Suppressor macrophage treated with lipopolysaccharide for 4 hours (primary cell): ENCODE measurements around the gene MVB12B.
"Not testable (repeated sequence)": the region's sequence is repeated elsewhere in the genome, so short reads cannot be mapped to it uniquely, and the experiment has no call there.

Experiments used
- DNase-seq: peaks from one replicate; pipeline ENCODE4 v3.0.0-alpha.2; 2020

The MVB12B gene, protein sequence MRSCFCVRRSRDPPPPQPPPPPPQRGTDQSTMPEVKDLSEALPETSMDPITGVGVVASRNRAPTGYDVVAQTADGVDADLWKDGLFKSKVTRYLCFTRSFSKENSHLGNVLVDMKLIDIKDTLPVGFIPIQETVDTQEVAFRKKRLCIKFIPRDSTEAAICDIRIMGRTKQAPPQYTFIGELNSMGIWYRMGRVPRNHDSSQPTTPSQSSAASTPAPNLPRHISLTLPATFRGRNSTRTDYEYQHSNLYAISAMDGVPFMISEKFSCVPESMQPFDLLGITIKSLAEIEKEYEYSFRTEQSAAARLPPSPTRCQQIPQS

DNA sequence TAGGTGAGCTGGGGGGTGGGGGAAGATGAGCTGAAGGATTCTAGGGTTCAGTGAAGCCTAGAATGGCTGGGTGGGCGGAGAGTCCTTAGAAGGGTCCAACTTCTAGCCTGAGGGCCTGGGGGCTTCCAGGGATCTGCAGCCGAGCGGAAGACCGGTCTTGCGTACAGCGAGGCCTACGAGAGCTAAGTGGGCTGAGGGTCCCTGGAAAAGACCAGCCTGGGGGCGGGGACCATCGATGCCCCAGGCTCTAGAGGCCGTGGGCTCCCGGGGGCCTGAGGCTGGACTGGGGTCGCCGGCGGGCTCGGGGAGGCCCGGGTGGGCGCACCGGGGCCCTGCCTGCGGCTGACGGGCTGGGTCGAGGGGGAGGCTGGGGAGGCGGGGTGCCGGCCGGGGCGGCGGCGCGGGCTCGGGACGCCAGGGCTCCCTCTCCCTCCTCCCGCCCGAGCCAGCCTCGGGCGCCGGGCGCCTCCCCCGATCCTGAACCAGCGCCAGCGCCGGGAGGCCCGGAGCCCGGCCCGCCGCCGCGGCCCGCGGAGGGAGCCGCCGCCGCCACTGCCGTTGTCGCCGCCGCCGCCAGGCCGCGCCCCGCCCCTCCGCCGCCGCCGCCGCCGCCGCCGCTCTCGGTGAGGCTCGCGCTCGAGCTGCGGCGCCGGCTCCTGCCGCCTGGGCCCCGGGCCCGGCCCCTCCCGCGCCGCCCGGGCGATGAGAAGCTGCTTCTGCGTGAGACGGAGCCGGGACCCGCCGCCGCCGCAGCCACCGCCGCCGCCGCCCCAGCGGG, at the start of gene MVB12B:
MVB12B (plus strand) TSS at position 602 of the 778 bp plus-strand sequence; CDS start at position 703, 101 bp downstream.
- DNase-seq, result peak; percentile 69

DNA sequence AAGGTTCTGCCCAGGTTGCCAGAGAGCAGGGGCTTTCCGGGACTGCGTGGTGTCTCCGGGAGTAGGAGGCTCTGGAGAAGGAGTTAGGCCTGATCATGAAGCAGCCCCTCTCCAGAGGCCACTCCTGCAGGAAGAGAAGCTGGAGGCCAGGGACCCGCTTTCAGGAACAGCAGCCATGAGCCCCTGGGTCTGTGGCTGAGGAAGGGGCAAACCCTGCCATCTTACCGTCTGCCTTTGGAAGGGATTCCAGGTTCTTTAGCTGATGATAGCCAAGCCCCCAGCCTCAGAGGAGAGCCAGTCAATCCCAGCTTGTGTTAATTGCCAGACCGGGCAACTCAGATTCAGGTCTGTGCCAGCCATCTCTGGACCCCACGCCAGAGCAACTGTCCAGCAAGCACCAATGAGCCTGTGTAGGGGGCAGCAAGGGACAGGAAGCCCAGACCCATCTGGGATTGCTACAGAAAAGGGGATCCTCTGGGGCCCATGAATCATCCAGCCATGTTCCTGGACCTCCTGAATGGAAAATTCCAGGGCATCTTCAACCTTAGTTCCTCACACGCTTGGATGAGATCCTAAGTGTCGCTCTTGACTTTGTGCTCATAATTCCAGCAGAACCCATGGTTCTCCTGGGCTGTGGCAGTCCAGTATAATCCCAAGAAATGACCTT, 42.7 kb upstream of the MVB12B start:
- DNase-seq, result no peak

DNA sequence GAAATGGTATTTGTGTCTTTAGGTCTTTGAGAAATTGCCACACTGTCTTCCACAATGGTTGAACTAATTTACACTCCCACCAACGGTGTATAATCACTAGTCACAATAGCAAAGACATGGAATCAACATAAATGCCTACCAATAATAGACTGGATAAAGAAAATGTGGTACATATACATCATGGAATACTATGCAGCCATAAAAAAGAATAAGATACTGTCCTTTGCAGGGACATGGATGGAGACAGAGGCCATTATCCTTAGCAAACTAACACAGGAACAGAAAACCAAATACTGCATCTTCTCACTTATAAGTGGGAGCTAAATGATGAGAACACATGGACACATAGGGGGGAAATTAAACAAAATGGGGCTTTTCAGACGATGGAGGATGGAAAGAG, 41.0 kb upstream of the MVB12B start:
- not testable (repeated sequence) for DNase-seq

DNA sequence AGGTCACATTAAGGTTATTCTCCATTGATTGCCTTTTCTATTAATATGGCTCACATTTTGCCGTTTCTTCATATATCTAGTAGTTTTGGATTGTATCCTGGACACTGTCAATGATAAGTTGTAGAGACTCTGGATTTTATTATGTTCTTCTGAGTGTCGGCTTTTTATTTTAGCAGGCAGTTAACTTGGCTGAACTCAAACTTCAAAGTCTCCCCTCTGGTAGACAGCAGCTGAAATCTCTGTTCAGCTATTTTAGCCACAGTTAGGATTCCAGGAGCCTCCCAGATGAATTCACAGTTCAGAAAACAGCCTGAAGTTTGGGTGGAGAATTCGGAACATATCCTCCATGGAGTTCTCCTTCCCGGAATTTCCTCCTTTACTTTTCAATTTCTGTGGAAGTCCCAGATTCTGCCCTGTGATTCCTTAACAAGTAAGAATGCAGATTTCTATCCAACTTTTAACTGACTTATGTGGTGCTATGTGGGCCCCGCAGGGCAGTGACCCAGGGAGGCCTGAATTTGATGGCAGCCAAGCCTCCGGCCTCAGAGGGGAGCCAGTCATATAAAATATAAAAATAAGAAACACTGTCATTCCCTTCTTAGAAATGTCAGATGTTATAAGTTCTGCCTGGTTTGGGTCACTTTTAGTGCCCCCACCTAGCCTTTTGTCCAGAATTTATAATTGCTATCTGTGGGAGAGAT, 39.3 kb upstream of the MVB12B start:
- DNase-seq, result no peak

DNA sequence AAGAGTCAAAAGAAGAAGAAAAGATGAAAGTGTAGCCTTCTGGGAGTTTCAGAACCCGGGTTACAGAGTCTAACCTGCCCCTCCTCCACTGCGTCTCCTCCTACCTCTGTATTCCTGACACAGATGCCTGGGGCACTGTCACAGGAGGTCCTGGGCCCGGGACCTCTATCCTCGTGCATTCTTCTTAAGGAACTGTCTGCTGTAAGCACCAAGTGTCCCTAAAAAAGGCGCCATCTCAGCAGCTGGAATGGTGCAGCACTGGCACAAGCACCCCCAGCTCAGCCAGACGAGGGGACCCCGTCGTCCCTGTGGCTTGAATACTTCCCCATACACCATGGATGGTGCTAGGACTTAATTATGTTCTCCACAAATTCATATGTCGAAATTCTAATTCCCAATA, 35.8 kb upstream of the MVB12B start:
- DNase-seq, result no peak

DNA sequence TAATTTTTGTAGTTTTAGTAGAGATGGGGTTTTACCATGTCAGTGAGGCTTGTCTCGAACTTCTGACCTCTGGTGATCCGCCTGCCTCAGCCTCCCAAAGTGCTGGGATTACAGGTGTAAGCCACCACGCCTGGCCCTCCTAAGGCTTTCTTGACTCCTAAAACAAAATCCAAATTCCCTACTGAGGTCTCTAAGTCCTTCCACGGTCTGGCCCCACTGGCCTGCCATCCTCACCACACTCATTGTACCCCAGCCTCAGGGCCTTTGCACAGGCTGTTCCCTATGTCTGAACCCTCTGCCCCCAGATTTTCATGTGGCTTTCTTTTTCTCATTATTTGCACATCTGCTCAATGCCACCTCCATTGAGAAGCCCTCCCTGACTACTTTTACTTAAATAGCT, 34.7 kb upstream of the MVB12B start:
- DNase-seq, result no peak

DNA sequence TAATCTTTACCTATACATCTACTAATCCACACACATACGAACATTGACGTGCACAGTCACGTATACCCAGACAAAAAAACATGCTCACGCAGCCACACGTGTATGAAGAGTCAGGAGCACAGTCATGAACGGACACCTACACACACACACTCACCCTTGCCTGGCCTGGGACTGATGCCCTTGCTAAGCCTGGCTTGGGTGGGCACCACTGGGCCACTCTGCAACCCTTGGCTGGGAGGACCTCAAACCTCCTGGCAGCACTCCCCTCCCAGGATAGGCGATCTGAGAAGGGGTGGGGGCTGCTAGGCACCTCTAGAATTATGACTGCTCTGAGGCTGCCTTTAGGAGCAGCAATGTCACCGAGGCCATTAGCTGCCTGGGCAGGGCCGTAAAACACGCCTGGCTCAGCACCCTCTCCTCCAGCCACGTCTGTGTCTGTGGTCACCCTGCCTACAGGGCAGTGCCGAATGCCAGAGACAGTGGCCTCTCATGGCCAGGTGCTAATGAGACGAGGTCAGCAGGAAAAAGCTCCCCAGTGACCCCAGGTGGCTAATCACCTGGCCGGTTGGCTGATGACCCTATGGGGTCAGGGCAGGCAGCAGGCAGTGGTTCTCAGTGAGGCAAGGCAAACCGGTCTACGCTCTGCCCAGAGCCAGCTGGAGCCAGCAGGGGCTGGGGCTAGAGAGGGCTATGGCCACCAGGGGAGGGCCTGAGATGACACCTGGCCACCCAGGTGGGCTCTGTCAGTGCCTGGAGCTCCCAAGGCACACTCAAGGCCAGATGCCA, 33.7 kb upstream of the MVB12B start:
- DNase-seq, result no peak

DNA sequence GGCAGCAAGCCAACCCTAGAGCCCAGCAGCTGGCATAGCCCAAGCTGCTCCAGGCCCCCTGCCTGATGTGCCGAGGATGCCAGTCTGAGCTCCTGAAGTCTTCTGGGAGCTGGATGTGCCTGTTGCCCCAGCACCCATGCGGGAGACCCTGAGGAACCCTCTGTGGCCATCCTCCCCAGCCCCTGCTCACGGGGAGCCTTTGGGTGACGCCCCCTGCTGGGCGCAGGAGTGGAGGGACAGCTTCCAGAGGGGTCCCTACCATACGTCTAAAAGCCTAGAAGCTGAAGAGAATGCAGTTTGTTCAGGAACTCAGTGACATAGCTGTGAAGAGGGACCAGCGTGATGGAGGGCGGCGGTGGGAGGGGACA, 33.1 kb upstream of the MVB12B start:
- peak; percentile 3 for DNase-seq

DNA sequence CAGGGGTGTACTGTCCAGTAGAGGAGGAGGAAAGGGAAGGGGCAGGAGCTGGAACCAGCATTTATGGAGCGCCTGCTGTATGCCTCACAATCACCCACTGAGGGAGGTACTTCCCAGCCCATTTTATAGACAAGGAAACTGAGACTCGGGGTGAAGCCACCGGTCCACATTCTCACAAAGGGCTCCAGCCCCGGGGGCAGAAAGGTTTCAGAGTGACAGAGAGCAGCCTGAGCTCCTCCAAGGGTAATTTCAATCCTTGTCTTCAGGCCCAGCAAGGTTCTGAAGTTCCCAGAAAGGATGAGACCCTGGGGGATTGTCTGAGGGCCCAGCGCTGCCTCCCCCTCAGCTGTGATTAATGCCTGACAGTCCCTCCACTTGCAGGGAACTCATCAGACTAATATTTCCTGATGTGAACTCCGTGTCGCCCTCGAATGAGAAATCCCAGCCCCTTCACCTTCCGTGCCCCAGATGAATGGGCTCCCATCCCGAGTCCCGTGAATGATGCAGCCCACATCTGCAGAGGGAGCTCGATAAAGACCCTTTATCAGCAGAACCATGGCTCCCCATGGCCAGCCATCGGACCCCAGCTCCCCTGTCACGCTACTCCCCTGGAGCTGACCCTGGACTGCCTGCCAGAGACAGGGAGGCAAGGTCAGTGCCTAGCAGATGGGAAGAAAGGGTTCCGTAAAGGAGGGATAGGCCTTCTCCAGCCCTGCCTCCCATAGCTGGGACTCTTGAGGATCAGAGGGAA, 32.1 kb upstream of the MVB12B start:
- no peak for DNase-seq

DNA sequence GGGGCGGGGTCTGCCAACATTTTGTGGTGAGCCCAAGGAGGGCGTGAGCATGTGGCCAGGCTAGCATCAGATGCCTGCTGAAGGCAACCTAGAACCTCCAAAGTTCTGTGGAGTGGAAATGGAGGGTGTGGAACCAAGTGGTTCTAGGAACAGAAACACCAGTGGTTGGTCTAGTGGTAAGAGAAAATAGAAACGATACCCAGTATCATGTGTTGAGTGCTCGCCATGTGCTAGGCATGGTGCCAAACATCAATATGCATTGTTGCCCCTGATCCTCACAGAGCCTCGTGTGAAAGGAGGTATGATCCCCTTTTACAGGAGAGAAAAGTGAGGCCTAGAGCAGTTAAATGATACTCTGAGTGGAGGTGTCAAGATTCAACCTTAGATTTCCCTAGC, 31.5 kb upstream of the MVB12B start:
- DNase-seq, result no peak

DNA sequence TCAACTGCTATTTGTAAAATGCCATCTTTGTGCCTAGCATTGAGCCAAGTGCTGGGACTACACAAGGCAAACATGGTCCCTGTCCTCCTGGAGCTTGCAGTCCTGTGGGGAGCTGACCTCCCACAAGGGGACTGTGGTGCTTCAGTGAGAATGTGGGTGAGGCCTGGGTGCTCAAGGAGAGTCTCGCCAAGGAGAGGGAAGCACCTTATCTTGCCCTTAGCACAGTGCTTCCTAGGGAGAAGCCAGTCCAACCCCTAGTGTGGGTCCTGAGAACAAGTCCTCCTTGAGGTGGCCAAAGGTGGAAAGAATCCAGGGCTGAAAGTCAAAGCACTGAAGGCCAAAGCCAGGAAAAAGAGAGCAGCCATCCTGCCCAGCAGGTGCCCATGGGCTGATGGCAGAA, 31.1 kb upstream of the MVB12B start:
- no peak for DNase-seq

DNA sequence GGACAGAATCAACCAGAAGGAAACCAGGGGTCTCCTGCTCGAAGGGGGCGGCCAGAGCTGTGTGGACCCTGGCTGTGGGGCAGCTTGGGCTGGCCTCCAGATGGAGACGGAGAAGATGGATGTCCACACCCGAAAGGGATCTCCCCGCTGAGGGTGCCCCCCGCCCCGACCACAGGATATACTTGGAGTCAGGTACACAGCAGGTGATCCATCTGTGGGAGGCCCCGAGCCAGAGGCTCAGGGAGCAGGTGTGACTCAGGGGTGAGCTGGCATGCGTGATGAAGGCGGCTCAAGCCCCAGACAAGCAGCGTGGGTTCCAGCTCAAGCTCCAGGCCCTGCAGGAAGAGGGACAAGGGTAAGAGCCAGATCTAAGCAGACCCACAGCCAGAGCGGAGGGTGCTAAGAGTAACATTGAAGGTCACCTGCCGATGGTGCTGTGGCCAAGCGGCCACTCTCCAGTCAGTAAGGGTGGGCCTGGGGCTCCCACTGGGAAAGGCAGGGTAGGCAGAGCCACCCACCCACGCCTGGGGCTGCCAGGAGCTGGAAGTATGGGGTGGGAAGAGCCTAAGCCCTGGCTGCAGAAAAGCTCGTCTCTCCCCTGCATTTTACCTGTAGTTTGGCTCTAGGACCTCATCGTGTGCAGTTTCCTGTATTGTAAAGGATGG, 30.6 kb upstream of the MVB12B start:
- no peak for DNase-seq

DNA sequence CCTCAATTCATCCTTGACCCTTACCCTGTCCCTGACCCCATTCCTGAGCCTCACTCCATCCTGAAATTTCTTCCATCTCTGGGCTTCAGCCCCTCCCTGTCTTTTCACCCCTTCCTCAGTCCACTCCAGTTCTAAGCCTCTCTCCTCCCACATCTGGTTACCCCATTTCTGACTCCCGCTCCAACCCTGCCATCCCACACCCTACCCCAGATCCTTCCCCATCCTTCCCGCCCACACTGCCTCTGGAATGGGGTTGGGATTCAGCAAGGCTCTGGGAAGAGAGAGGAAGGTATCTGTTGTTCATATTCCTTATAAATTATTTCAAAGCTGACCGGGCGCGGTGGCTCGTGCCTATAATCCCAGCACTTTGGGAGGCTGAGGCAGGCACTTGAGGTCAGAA, 29.9 kb upstream of the MVB12B start:
- no peak for DNase-seq

DNA sequence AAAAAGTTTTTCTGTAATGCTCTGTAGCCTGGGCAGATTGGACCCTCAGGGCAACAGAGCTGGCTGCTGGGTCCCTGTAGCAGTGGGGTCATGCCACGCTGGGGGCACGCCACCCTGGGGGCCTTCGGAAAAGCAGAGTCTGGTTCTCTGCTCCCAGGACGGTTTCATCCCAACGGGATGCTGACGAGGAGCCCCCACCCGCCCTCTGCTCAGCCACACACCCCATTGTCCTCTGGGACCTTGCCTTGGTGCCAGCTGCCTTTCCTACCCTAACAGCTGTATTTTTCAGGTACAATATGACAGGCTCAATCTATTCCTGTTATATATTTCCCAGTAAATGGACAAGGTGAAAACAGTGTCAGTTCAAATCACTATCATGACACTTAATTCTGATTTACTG, 29.0 kb upstream of the MVB12B start:
- DNase-seq, result no peak

DNA sequence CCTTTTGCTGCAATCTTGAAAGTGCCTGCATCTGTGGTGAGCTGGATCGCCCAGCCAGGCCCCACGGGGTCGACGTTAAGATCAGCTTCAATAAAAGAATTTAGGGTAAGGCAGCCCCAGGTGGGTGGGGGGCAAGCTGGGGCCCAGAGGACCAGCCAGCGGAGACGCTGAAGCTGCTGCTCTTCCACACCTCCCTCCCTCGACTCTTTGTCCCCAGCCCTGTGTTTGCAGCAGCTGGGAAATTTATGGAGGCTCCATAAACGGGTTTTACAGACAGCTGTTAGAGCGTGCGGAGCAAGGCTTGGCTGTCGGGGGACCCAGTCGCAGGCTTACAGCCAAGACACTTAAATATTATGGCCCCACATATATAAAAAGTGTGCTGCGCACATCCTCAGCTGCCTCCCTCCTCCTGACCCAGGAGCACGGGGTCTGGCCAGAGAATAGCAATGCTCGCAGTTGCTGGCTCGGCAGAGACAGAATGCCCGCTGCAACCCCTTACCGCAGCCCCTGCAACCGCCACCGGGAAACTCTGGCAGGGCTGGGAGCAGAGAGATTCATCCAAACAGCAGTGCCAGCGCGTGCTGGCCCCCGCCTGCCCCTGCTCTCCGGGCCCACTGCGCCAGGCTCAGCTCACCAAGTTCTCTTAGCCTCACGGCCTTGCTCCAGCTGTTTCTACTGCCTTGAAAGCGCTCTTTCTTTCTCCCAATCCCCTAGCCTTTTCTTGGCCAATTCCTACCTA, 28.4 kb upstream of the MVB12B start:
- no peak for DNase-seq

DNA sequence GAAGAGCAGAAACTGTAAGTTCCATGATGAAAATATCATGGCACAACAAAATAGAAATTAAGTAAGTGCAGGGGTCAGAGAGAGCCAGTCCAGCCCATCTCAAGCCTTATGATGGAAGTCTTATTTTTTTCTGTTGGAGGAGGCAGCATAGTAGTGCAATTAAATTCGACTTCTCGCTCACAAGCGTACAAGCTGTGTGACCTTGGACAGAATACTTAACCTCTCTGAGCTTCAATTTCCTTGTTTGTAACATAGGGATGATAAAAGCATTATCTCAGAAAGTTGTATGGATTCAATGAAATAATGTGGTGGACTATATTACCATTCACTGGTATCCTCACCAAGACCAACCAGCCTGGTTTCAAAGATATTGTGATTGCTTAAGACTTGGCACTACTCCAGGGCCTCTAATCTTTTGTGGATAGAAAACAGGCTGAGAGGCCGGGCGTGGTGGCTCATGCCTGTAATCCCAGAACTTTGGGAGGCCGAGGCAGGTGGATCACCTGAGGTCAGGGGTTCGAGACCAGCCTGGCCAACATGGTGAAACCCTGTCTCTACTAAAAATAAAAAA, 26.8 kb upstream of the MVB12B start:
- no peak for DNase-seq

DNA sequence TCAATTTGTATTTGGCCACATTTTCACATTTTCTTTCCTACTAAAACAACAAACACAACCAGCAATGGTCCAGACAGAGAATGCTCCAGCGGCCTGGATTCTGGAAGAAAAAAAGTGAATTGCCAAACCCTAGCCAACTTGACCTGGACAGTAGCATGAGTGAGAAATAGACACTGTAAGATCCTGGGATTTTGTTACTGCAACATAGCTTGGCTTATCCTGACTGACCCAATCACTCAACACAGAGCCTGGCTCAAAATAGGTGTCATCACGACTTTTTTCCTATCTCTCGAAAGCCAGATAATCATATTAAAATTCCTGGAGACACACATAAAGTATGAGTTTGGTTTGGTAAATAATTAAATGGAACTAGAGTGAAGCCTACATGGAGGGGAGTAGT, 25.4 kb upstream of the MVB12B start:
- DNase-seq, result no peak

DNA sequence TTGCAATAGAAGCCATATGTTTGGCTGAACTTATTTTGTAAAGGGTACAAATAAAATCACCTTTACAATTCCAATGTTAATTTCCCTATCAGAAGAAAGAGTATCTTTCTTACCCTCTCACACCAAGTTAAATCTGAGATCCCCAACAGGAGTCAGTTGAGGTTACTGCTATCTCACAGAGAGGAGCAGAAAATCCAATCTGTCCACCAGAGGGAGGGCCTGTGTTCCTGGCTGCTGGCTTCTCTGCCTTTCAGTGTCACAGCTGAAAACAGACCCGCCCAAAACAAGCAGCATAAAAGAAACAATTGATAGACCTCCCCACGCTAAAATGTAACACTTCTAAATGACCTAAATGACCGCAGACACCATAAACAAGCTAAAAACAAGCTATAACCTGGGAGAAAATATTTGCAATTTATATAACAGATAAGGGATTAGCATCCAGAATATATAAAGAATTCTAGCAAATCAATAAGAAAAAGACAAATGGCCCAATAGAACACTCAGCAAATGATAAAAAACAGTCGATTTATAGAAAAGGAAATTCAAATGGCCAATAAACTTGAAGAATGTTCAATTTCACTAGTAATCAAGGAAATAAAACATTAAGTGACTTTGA, 24.5 kb upstream of the MVB12B start:
- DNase-seq, result peak; percentile 65

DNA sequence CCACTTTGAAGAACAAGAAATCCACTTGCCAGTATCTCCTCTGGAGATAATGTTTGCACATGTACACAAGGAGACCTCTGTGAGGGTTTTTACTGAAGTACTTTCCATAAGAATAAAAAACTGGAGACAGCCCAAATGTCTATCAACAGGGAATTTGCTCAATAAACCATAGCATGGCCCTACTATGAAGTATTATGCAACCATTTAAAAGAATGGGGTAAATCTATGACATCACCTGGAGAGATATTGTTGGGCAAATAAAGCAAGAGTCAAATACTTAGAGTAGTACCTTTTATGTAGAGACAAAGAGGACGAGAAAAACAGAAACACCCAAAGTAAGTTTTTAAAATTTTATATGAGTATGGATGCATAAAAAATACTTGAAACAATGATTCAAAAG, 23.9 kb upstream of the MVB12B start:
- no peak for DNase-seq

DNA sequence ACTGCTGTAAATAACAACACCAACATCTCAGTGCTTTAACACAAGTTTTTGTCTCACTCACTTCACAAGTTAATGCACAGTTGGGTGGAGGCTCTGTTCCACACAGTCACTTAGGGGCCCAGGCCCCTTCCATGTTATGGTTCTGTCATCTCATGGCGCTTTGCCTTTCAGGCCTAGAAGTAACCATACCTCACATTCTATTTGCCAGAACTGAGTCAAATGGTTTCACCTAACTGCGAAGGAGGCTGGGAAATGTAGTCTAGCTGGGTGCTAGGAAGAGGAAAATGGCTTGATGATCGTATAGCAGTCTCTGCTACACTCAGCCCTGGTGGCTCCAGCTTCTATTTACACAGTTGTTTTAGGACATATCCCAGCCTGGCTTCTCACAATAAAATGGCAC, 23.1 kb upstream of the MVB12B start:
- DNase-seq, result no peak
